HepG2 (cell line): Measurements from ENCODE around the gene ADAD2. TPM values are rescaled to one million over a fixed set of nuclear protein-coding genes. Genes with fewer than 3 reads are reported as not detected.

Experiments
- ATF7-NPFF ChIP-seq: sonication (generic); formaldehyde crosslinking; IDR thresholded peaks from 2 replicates; pipeline ENCODE4 v1.8.1; 2023; ENCODE audit warnings: mild to moderate bottlenecking, low read depth, missing genetic modification reagents, moderate library complexity
- DZIP1 ChIP-seq: sonication (generic); formaldehyde crosslinking; IDR thresholded peaks from 2 replicates; pipeline ENCODE4 v1.5.0; 2020; ENCODE audit warnings: mild to moderate bottlenecking, missing genetic modification reagents
- EZH2 ChIP-seq: conservative IDR thresholded peaks from 2 replicates; pipeline ENCODE4 v1.6.1; 2012; ENCODE audit warnings: mild to moderate bottlenecking, low read depth, low read length, moderate library complexity
- FOXO1 ChIP-seq: sonication (generic); formaldehyde crosslinking; IDR thresholded peaks from 2 replicates; pipeline ENCODE4 v1.4.0; 2020; ENCODE audit warnings: missing genetic modification reagents
- GATA4 ChIP-seq: sonication (generic); IDR thresholded peaks from 2 replicates; pipeline ENCODE4 v1.6.1; 2016; ENCODE audit warnings: antibody characterized with exemption, low read depth, borderline replicate concordance
- ISX ChIP-seq: sonication (generic); formaldehyde crosslinking; conservative IDR thresholded peaks from 2 replicates; pipeline ENCODE4 v1.5.0; 2020; ENCODE audit warnings: missing genetic modification reagents
- KDM6A ChIP-seq: IDR thresholded peaks from 2 replicates; pipeline ENCODE4 v1.6.1; 2016; ENCODE audit warnings: low read depth
- NR2F2 ChIP-seq: IDR thresholded peaks from 2 replicates; pipeline ENCODE4 v1.6.1; 2012; ENCODE audit warnings: low read depth, inconsistent platforms, borderline replicate concordance
- WIZ ChIP-seq: sonication (generic); formaldehyde crosslinking; IDR thresholded peaks from 2 replicates; pipeline ENCODE4 v1.5.1; 2020; ENCODE audit warnings: mild to moderate bottlenecking, missing genetic modification reagents
- ZBTB21 ChIP-seq: sonication (generic); formaldehyde crosslinking; IDR thresholded peaks from 2 replicates; pipeline ENCODE4 v1.4.0; 2020; ENCODE audit warnings: missing genetic modification reagents
- ZHX2 ChIP-seq, 2 experiments: sonication (generic) in 1 of 2; formaldehyde crosslinking in 1 of 2; IDR thresholded peaks; 2 replicates each; pipeline versions ENCODE4 v1.6.1 to v1.9.0; 2014 to 2022; ENCODE audit warnings: antibody characterized with exemption in 1 of 2, borderline replicate concordance in 1 of 2, inconsistent platforms in 1 of 2, low read depth in 1 of 2, missing genetic modification reagents in 1 of 2
- ZNF597 ChIP-seq: sonication (generic); formaldehyde crosslinking; IDR thresholded peaks from 2 replicates; pipeline ENCODE4 v1.5.0; 2020; ENCODE audit warnings: missing genetic modification reagents
- ZNF781 ChIP-seq: sonication (generic); formaldehyde crosslinking; IDR thresholded peaks from 2 replicates; pipeline ENCODE4 v1.5.1; 2020; ENCODE audit warnings: borderline replicate concordance, mild to moderate bottlenecking, missing genetic modification reagents; ENCODE audit errors: not compliant biosample characterization
- polyA plus RNA-seq, 8 experiments: library from polyadenylated mRNA; depleted of rRNA in 3 of 8; stranded (reverse) in 7 of 8; unstranded in 1 of 8; fragments of >200 nt; fragmentation: Illumina TruSeq in 4 of 8; extraction: Trizol in 4 of 8; gene quantifications; 2 replicates each; pipeline versions ENCODE4 v1.2.1 to v1.2.3, GENCODE V29; 2011 to 2016; ENCODE audit warnings: low read depth in 4 of 8, missing spikeins in 1 of 8, mixed read lengths in 1 of 8; ENCODE audit not compliant: insufficient read depth in 1 of 8
- total RNA-seq, 5 experiments: library from RNA; depleted of rRNA; stranded (reverse); fragments of >200 nt; fragmentation: Illumina TruSeq; extraction: Trizol; gene quantifications; 2 replicates each; pipeline ENCODE4 v1.2.3, GENCODE V29; 2016; ENCODE audit warnings: low read depth in 1 of 5
- TF ChIP-seq, protein P1 (sequence below): IDR thresholded peaks from 2 replicates; pipeline ENCODE4 v1.6.1; 2016
- TF ChIP-seq, protein P2 (sequence below): sonication (generic); formaldehyde crosslinking; IDR thresholded peaks from 2 replicates; pipeline ENCODE4 v1.8.0; 2023; ENCODE audit warnings: mild to moderate bottlenecking, missing genetic modification reagents

Gene ADAD2
- total and polyA plus RNA-seq, 2 of the 13 experiments (the other 11 are each of a cell fraction or from before 2014, with no cell fraction given), result not detected

DNA sequence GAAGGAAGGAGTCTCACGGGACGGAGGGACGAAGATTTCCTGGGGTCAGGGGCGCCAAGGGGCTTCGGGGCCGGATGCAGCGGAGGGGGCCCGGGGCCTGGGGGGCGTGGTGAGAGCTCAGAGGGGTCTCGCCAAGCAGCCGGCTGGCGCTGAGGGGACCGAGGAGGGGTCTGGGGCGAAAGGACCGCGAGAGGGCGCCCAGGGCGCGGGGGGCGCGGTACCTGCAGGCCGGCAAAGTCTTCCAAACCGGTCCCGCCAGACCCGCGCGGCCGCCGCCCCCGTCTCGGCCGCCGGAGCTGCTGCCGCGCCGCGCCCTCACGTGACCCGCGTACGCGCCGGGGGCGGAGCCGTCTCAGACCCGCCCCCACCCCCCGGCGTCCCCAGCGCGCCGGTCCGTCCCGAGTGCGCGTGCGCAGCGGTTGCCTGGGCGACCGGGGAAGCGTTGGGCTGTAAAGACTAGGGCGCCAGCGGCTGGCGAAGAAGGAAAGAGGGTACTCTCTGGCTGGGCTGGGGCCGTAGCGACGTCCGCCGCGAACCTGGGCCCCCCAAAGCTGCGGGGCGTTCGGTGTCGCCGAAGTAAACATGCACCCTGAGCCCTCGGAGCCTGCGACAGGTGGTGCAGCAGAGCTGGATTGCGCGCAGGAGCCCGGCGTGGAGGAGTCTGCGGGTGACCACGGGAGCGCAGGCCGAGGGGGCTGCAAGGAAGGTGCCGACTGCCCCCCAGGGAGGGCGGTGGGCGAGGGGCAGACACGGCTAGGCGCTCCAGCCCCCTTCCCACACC lies 45.9 kb upstream of the ADAD2 start, which contains the start of the genes DNAAF1 and HSDL1 (continued):
- TF ChIP-seq WIZ, result peak; percentile 52; the same call in 1 of the 2 replicates
- no peak for TF ChIP-seq KDM6A
- no peak for TF ChIP-seq ZBTB21 (CRISPR knock-in tag)
- TF ChIP-seq, protein P1, sequence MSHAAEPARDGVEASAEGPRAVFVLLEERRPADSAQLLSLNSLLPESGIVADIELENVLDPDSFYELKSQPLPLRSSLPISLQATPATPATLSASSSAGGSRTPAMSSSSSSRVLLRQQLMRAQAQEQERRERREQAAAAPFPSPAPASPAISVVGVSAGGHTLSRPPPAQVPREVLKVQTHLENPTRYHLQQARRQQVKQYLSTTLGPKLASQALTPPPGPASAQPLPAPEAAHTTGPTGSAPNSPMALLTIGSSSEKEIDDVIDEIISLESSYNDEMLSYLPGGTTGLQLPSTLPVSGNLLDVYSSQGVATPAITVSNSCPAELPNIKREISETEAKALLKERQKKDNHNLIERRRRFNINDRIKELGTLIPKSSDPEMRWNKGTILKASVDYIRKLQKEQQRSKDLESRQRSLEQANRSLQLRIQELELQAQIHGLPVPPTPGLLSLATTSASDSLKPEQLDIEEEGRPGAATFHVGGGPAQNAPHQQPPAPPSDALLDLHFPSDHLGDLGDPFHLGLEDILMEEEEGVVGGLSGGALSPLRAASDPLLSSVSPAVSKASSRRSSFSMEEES (CRISPR knock-in tag), result no peak
- TF ChIP-seq ISX, result peak; percentile 66; the same call in 1 of the 2 replicates
- peak; percentile 87; the same call in 1 of the 2 replicates for TF ChIP-seq ATF7-NPFF
- TF ChIP-seq ZNF781, result no peak
- TF ChIP-seq EZH2, result no peak
- TF ChIP-seq ZNF597 (CRISPR knock-in tag), result no peak
- TF ChIP-seq ZHX2 (IDR thresholded peaks at IDR 0.05; ENCODE audit: low read depth), result no peak
- TF ChIP-seq ZHX2 (CRISPR knock-in tag; IDR thresholded peaks at IDR 0.05; ENCODE audit: borderline replicate concordance), result 0 out of 2 replicates have a peak, but pooled peaks have one; percentile 40
- TF ChIP-seq, protein P2, sequence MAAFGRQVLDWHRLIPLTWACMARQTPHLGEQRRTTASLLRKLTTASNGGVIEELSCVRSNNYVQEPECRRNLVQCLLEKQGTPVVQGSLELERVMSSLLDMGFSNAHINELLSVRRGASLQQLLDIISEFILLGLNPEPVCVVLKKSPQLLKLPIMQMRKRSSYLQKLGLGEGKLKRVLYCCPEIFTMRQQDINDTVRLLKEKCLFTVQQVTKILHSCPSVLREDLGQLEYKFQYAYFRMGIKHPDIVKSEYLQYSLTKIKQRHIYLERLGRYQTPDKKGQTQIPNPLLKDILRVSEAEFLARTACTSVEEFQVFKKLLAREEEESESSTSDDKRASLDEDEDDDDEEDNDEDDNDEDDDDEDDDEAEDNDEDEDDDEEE, result no peak
- TF ChIP-seq DZIP1 (CRISPR knock-in tag), result peak; percentile 68; the same call in 1 of the 2 replicates
- TF ChIP-seq NR2F2, result no peak
- no peak; the same call in 1 of the 2 replicates for TF ChIP-seq GATA4
- TF ChIP-seq FOXO1 (CRISPR knock-in tag), result peak; percentile 68; the same call in 1 of the 2 replicates
